Naive thymus-derived CD4-positive, alpha-beta T cell (primary cell): ENCODE measurements around the gene PNMA8C. TPM values are rescaled to one million over a fixed set of nuclear protein-coding genes. Genes with fewer than 3 reads are reported as not detected.

ENCODE experiments used
- ATAC-seq: fragments of 150-1000 bp; cut with Tn5 transposase; 2 replicates; pipeline ENCODE4 v1.10.0; 2021; ENCODE audit warnings: mild to moderate bottlenecking, moderate library complexity
- CTCF ChIA-PET: fragments of 350-600 bp; sonication (Branson Sonifier 250); formaldehyde crosslinking; loops from one replicate; lab custom pipeline; 2021; ENCODE audit warnings: antibody characterized with exemption; lab: Charles Lee
- POLR2A ChIA-PET: fragments of 350-600 bp; sonication (Branson Sonifier 250); formaldehyde crosslinking; loops from one replicate; lab custom pipeline; 2021; ENCODE audit warnings: antibody characterized with exemption, inconsistent platforms; lab: Charles Lee
- DNase-seq, 9 donors: peaks; one replicate each; pipeline versions ENCODE4 v3.0.0 to v3.0.0-alpha.2; 2020 to 2022; ENCODE audit warnings: mixed read lengths in 1 of 9
- H3K27ac ChIP-seq: one replicate; pipeline ENCODE4 v1.7.0; 2013; ENCODE audit warnings: mild to moderate bottlenecking, low read depth, low read length, moderate library complexity
- H3K27me3 ChIP-seq, 2 donors: one replicate each; pipeline ENCODE4 v1.7.0; 2013; ENCODE audit warnings: low read length in 2 of 2, mild to moderate bottlenecking in 2 of 2, moderate library complexity in 2 of 2; ENCODE audit not compliant: control insufficient read depth in 2 of 2, insufficient read depth in 2 of 2
- H3K36me3 ChIP-seq, 3 experiments: 1 replicate in 2 of 3; 2 replicates in 1 of 3; pipeline ENCODE4 v1.7.0; 2013; ENCODE audit warnings: low read length in 3 of 3, mild to moderate bottlenecking in 3 of 3, moderate library complexity in 1 of 3; ENCODE audit not compliant: insufficient read depth in 3 of 3, control insufficient read depth in 2 of 3
- H3K4me1 ChIP-seq, 2 donors: one replicate each; pipeline ENCODE4 v1.7.0; 2013; ENCODE audit warnings: low read length in 2 of 2, mild to moderate bottlenecking in 2 of 2, moderate library complexity in 1 of 2; ENCODE audit not compliant: control insufficient read depth in 2 of 2, insufficient read depth in 2 of 2
- H3K4me3 ChIP-seq: 2 replicates; pipeline ENCODE4 v1.7.0; 2013; ENCODE audit warnings: mild to moderate bottlenecking, low read length
- H3K9me3 ChIP-seq, 3 experiments: 1 replicate in 2 of 3; 2 replicates in 1 of 3; pipeline ENCODE4 v1.7.0; 2013; ENCODE audit warnings: low read length in 3 of 3; ENCODE audit not compliant: control insufficient read depth in 2 of 3
- H3K27ac Mint-ChIP-seq, 9 donors: one replicate each; pipeline ENCODE4 v1.8.0; 2020 to 2022; ENCODE audit warnings: mixed read lengths in 9 of 9, mild to moderate bottlenecking in 8 of 9, moderate library complexity in 5 of 9, inconsistent platforms in 2 of 9
- H3K27me3 Mint-ChIP-seq, 5 donors: one replicate each; pipeline ENCODE4 v1.8.0; 2021 to 2022; ENCODE audit warnings: mixed read lengths in 5 of 5, mild to moderate bottlenecking in 1 of 5
- H3K36me3 Mint-ChIP-seq, 5 donors: one replicate each; pipeline ENCODE4 v1.8.0; 2020 to 2022; ENCODE audit warnings: mixed read lengths in 5 of 5, mild to moderate bottlenecking in 3 of 5, inconsistent platforms in 1 of 5
- H3K4me1 Mint-ChIP-seq, 7 donors: one replicate each; pipeline ENCODE4 v1.8.0; 2020 to 2022; ENCODE audit warnings: mixed read lengths in 7 of 7, mild to moderate bottlenecking in 3 of 7, inconsistent platforms in 1 of 7
- H3K4me3 Mint-ChIP-seq, 10 donors: one replicate each; pipeline ENCODE4 v1.8.0; 2020 to 2022; ENCODE audit warnings: mild to moderate bottlenecking in 10 of 10, mixed read lengths in 10 of 10, moderate library complexity in 6 of 10, inconsistent platforms in 2 of 10
- H3K9me3 Mint-ChIP-seq, 11 donors: one replicate each; pipeline ENCODE4 v1.8.0; 2020 to 2022; ENCODE audit warnings: mixed read lengths in 11 of 11, mild to moderate bottlenecking in 4 of 11, inconsistent platforms in 1 of 11, moderate library complexity in 1 of 11
- intact Hi-C, 2 donors: fragments of 100-400 bp; cut with micrococcal nuclease; formaldehyde crosslinking; loops; one replicate each; pipeline ENCODE4 v1.15.1; 2023
- polyA plus RNA-seq, 2 donors: library from polyadenylated mRNA; unstranded; fragments of 300-500 nt; fragmentation: Illumina TruSeq; gene quantifications; one replicate each; pipeline ENCODE4 v1.2.3, GENCODE V29; 2021
- total RNA-seq, 6 experiments: library from RNA in 5 of 6; stranded (reverse) in 5 of 6; gene quantifications; 1 replicate in 5 of 6; 2 replicates in 1 of 6; pipeline ENCODE4 v1.2.3 and lab custom pipeline; 2021 to 2026

The PNMA8C gene
- total and polyA plus RNA-seq, 7 experiments from 2014 or later, result not detected

DNA sequence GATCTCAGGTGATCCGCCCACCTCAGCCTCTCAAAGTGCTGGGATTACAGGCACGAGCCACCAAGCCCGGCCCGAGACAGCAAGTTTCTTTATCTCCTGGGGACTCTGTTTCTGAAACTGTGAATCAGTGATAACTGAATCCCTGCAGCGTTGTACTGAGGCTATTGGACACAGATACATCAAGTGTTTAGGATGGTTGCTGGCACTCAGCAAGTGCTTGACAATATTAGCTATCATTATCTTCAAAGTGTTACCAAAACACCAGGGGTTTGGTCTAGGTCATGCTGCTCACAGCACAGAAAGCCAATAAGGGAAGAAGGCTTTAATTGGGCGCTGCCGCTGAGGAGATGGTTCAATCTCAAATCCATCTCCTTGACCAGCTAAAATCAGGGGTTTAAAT lies 20.5 kb upstream of the PNMA8C start:
- intact Hi-C loops, result no loop called here
- no peak overlapping the region for H3K27ac Mint-ChIP-seq
- ChIA-PET CTCF (no interaction called here), POLR2A (no interaction called here)
- Histone ChIP-seq H3K27ac (no peak overlapping the region), H3K4me3 (no peak overlapping the region), H3K9me3 (no peaks in the 10 kb centered on the region), H3K27me3 (no peaks in the 10 kb centered on the region), H3K36me3 (no peaks in the 10 kb centered on the region), H3K4me1 (no peaks in the 10 kb centered on the region)
- DNase-seq (no peak), ATAC-seq (no peak)
- H3K4me3 Mint-ChIP-seq, result no peak overlapping the region
- H3K4me1 Mint-ChIP-seq, result no peaks in the 10 kb centered on the region
- H3K27me3 Mint-ChIP-seq, result peaks cover 5 to 24% (median 8%) of the 10 kb centered on the region in 5 donors
- peaks cover 0 to 10% (median 7%) of the 10 kb centered on the region in 11 donors for H3K9me3 Mint-ChIP-seq
- peaks cover 0 to 8% (median 3%) of the 10 kb centered on the region in 5 donors for H3K36me3 Mint-ChIP-seq

DNA sequence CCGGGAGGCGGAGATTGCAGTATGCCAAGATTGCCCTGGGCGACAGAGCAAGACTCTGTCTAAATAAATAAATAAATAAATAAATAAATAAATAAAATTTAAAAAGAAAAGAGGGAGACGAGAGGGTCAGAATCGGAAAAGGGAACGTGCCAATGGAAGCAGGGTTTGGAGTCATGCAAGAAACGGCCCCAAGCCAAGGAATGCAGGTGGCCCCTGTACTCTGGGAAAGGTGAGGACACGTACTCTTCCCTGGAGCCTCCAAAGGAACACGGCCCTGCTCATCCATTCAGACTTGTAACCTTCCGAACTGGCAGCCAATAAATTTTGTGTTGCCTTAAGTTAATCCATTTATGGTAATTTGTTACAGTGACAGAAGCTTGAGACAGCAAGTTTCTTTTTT lies 19.9 kb upstream of the PNMA8C start:
- DNase-seq (no peak), ATAC-seq (no peak)
- ChIA-PET POLR2A (no interaction called here), CTCF (no interaction called here)
- Mint-ChIP-seq H3K36me3 (peaks cover 0 to 8% (median 3%) of the 10 kb centered on the region in 5 donors), H3K27me3 (peaks cover 5 to 24% (median 8%) of the 10 kb centered on the region in 5 donors), H3K4me1 (no peaks in the 10 kb centered on the region), H3K4me3 (no peak overlapping the region), H3K9me3 (peaks cover 0 to 10% (median 7%) of the 10 kb centered on the region in 11 donors), H3K27ac (no peak overlapping the region)
- Histone ChIP-seq H3K36me3 (no peaks in the 10 kb centered on the region), H3K27ac (no peak overlapping the region), H3K9me3 (no peaks in the 10 kb centered on the region), H3K27me3 (no peaks in the 10 kb centered on the region), H3K4me3 (no peak overlapping the region), H3K4me1 (no peaks in the 10 kb centered on the region)
- intact Hi-C loops, result no loop called here

DNA sequence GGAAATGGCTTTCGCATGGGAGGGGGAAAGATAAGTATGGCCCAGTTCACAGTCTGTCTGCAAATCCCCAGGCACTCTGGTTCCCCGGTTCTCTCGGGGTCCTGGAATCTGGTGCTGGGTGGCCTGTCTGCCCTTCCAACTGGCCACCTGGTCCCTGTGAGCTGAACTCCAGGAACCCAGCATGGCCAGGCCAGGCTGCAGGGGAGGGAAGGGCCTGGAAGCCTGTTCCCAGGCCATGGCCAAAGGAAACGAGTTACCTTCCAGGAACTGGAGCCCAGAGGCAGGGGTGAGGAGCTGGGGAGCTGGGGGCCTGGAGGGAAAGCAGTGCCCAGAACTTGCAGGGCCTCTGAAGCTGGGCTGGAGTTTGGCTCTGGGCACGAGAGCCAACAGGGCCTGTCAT lies 19.1 kb upstream of the PNMA8C start:
- Histone ChIP-seq H3K36me3 (no peaks in the 10 kb centered on the region), H3K4me3 (no peak overlapping the region), H3K4me1 (no peaks in the 10 kb centered on the region), H3K9me3 (no peaks in the 10 kb centered on the region), H3K27ac (no peak overlapping the region), H3K27me3 (no peaks in the 10 kb centered on the region)
- ATAC-seq, result no peak
- Mint-ChIP-seq H3K4me3 (no peak overlapping the region), H3K36me3 (peaks cover 0 to 8% (median 3%) of the 10 kb centered on the region in 5 donors), H3K4me1 (peaks cover 0 to 5% (median 4%) of the 10 kb centered on the region in 7 donors), H3K9me3 (peaks cover 0 to 10% (median 7%) of the 10 kb centered on the region in 11 donors), H3K27me3 (peaks cover 5 to 24% (median 8%) of the 10 kb centered on the region in 5 donors), H3K27ac (no peak overlapping the region)
- POLR2A ChIA-PET, result no interaction called here
- CTCF ChIA-PET, result no interaction called here
- no peak for DNase-seq
- intact Hi-C loops, result no loop called here

DNA sequence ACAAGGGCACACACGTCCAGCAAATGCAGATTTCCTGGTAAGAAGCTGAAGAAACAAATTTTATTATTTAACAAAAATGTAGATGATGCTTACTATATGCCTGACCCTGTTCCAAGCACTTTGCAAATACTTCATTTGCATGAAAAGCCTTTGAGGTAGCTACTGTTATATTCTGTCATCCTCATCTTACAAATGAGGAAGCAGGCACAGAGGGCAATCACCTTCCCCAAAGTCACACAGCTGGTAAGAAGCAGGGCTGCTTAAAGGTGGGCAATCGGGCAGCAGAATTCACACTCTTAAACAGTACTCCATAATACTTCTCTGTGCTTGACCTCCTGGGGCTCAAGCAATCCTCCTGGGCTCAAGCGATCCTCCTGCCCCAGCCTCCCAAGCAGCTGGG lies 18.3 kb upstream of the PNMA8C start:
- intact Hi-C loops, result no loop called here
- POLR2A ChIA-PET, result no interaction called here
- H3K27ac Mint-ChIP-seq, result no peak overlapping the region
- DNase-seq, result no peak
- Histone ChIP-seq H3K36me3 (no peaks in the 10 kb centered on the region), H3K27ac (no peak overlapping the region), H3K4me1 (no peaks in the 10 kb centered on the region), H3K9me3 (no peaks in the 10 kb centered on the region), H3K4me3 (no peak overlapping the region), H3K27me3 (no peaks in the 10 kb centered on the region)
- CTCF ChIA-PET, result no interaction called here
- peaks cover 0 to 8% (median 3%) of the 10 kb centered on the region in 5 donors for H3K36me3 Mint-ChIP-seq
- peaks cover 0 to 5% (median 4%) of the 10 kb centered on the region in 7 donors for H3K4me1 Mint-ChIP-seq
- H3K9me3 Mint-ChIP-seq, result peaks cover 0 to 10% (median 7%) of the 10 kb centered on the region in 11 donors
- no peak for ATAC-seq
- H3K27me3 Mint-ChIP-seq, result peaks cover 5 to 18% (median 8%) of the 10 kb centered on the region in 5 donors
- H3K4me3 Mint-ChIP-seq, result no peak overlapping the region

DNA sequence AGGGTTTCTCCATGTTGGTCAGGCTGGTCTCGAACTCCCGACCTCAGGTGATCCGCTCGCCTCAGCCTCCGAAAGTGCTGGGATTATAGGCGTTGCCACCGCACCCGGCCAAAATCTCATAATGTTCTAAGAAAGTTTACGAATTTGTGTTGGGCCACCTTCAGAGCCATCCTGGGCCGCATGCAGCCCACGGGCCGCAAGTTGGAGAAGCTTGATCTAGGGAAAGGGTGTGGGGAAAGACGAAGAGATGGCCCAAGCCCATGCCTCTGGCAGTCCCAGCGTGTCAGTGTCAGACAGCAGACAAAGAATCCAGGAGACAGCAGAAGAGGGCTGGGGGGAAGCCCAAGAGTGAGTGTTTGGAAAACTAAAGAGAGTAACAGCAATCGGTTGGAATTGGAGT lies 17.3 kb upstream of the PNMA8C start:
- intact Hi-C loops, result no loop called here
- H3K27me3 Mint-ChIP-seq, result peaks cover 5 to 14% (median 8%) of the 10 kb centered on the region in 5 donors
- no peak overlapping the region for H3K27ac Mint-ChIP-seq
- H3K4me3 Mint-ChIP-seq, result no peak overlapping the region
- H3K36me3 Mint-ChIP-seq, result peaks cover 0 to 8% (median 3%) of the 10 kb centered on the region in 5 donors
- peaks cover 0 to 10% (median 7%) of the 10 kb centered on the region in 11 donors for H3K9me3 Mint-ChIP-seq
- H3K27ac ChIP-seq, result no peak overlapping the region
- H3K4me3 ChIP-seq, result no peak overlapping the region
- no peaks in the 10 kb centered on the region for H3K9me3 ChIP-seq
- POLR2A ChIA-PET, result no interaction called here
- no peaks in the 10 kb centered on the region for H3K27me3 ChIP-seq
- CTCF ChIA-PET, result no interaction called here
- ATAC-seq (no peak), DNase-seq (no peak)
- H3K4me1 Mint-ChIP-seq, result peaks cover 0 to 5% (median 4%) of the 10 kb centered on the region in 7 donors
- H3K4me1 ChIP-seq, result no peaks in the 10 kb centered on the region
- H3K36me3 ChIP-seq, result no peaks in the 10 kb centered on the region

DNA sequence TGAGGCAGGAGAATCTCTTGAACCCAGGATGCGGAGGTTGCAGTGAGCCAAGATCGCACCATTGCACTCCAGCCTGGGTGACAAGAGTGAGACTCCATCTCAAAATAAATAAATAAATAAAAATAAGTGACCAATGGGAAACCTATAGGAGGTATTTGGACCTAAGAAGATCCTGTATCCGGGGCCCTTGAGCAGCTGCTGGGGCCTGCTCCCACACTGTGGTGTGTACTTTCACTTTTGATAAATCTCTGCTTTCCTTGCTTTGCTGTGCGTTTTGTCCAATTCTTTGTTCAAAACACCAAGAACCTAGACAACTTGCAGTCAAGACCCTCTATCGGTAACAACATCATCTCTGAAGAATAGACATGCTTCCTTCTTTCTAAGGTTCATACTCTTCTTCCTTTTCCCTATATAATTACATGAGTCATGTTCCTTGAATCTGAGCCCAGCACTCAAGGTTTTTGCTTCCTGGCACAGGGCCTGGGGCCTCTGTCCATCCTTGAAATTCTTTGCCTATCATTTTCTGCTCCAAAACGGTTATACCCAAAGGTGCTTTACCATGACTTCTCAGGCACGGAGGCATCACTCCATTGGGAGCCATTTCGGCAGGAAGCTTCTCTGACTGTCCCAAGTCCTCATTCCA lies 14.2 kb upstream of the PNMA8C start:
- H3K27ac Mint-ChIP-seq, result no peak overlapping the region
- no peaks in the 10 kb centered on the region for H3K36me3 Mint-ChIP-seq
- Histone ChIP-seq H3K4me3 (no peak overlapping the region), H3K9me3 (no peaks in the 10 kb centered on the region), H3K27ac (no peak overlapping the region), H3K27me3 (no peaks in the 10 kb centered on the region), H3K36me3 (no peaks in the 10 kb centered on the region), H3K4me1 (no peaks in the 10 kb centered on the region)
- POLR2A ChIA-PET, result no interaction called here
- H3K4me3 Mint-ChIP-seq, result no peak overlapping the region
- H3K27me3 Mint-ChIP-seq, result peaks cover 0 to 7% (median 5%) of the 10 kb centered on the region in 5 donors
- peaks cover 0 to 5% (median 4%) of the 10 kb centered on the region in 7 donors for H3K4me1 Mint-ChIP-seq
- DNase-seq, result no peak
- intact Hi-C loops, result no loop called here
- no peak for ATAC-seq
- CTCF ChIA-PET, result no interaction called here
- H3K9me3 Mint-ChIP-seq, result peaks cover 0 to 1% (median 0%) of the 10 kb centered on the region in 11 donors

DNA sequence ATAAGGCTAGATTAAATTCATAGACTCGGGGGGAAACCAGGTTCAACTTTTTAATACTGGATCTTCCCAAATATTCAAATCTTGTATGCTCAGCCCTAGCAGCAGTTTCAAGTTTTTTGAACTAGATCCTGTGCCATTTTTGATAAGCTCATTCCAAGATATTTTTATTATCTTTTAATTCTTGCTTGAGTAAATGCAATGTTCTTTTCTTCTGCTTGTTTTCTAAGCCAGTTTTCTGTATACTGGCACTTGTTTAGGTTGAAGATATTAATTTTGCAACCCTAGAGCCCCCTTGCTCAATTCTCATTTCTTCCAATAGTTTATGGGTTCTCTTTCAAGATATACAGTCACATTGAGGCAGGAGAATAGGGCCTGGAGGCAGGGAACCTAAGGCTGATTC lies 13.1 kb upstream of the PNMA8C start:
- H3K9me3 Mint-ChIP-seq, result peaks cover 0 to 1% (median 0%) of the 10 kb centered on the region in 11 donors
- POLR2A ChIA-PET, result no interaction called here
- CTCF ChIA-PET, result no interaction called here
- intact Hi-C loops, result no loop called here
- ATAC-seq, result no peak
- DNase-seq, result no peak
- no peaks in the 10 kb centered on the region for H3K27me3 ChIP-seq
- H3K4me3 ChIP-seq, result no peak overlapping the region
- H3K9me3 ChIP-seq, result no peaks in the 10 kb centered on the region
- no peak overlapping the region for H3K4me3 Mint-ChIP-seq
- H3K4me1 ChIP-seq, result no peaks in the 10 kb centered on the region
- no peak overlapping the region for H3K27ac Mint-ChIP-seq
- peaks cover 0 to 5% (median 4%) of the 10 kb centered on the region in 7 donors for H3K4me1 Mint-ChIP-seq
- no peak overlapping the region for H3K27ac ChIP-seq
- H3K36me3 ChIP-seq, result no peaks in the 10 kb centered on the region
- H3K36me3 Mint-ChIP-seq, result no peaks in the 10 kb centered on the region
- peaks cover 0 to 6% (median 5%) of the 10 kb centered on the region in 5 donors for H3K27me3 Mint-ChIP-seq
